Lung (tissue), 12 donors: Measurements from ENCODE around the gene PITX3. TPM values are rescaled to one million over a fixed set of nuclear protein-coding genes. Genes with fewer than 3 reads are reported as not detected.
"Not testable (repeated sequence)": the region's sequence is repeated elsewhere in the genome, so short reads cannot be mapped to it uniquely, and the experiment has no call there.

Experiments used
- ATAC-seq: fragments of 200-7000 bp; cut with Tn5 transposase; one replicate; pipeline ENCODE4 v1.9.1; 2020; ENCODE audit warnings: moderate number of reproducible peaks; ENCODE audit not compliant: insufficient read depth, low FRiP score
- DNase-seq, 3 donors: peaks; one replicate each; pipeline ENCODE4 v3.0.0-alpha.2; 2013 to 2017
- H3K27ac ChIP-seq, 2 donors: one replicate each; pipeline ENCODE4 v1.5.1; 2013; ENCODE audit warnings: mild to moderate bottlenecking in 2 of 2, moderate library complexity in 2 of 2, control low read depth in 1 of 2, inconsistent platforms in 1 of 2, low read depth in 1 of 2, low read length in 1 of 2
- H3K27me3 ChIP-seq, 3 donors: one replicate each; pipeline ENCODE4 v1.5.1; 2013; ENCODE audit warnings: low read length in 2 of 3; ENCODE audit not compliant: control insufficient read depth in 3 of 3, insufficient read depth in 3 of 3
- H3K36me3 ChIP-seq, 4 donors: one replicate each; pipeline ENCODE4 v1.5.1; 2013; ENCODE audit warnings: low read length in 4 of 4, mild to moderate bottlenecking in 1 of 4, moderate library complexity in 1 of 4; ENCODE audit not compliant: control insufficient read depth in 4 of 4, insufficient read depth in 4 of 4
- H3K4me1 ChIP-seq, 5 donors: one replicate each; pipeline ENCODE4 v1.5.1; 2013; ENCODE audit warnings: low read length in 5 of 5, mild to moderate bottlenecking in 2 of 5, moderate library complexity in 1 of 5; ENCODE audit not compliant: control insufficient read depth in 5 of 5, insufficient read depth in 5 of 5
- H3K4me3 ChIP-seq: one replicate; pipeline ENCODE4 v1.5.1; 2013; ENCODE audit warnings: mild to moderate bottlenecking, control low read depth, moderate library complexity
- H3K9ac ChIP-seq, 2 donors: one replicate each; pipeline ENCODE4 v1.5.1; 2013; ENCODE audit warnings: low read length in 2 of 2, control low read depth in 1 of 2; ENCODE audit not compliant: insufficient read depth in 1 of 2
- H3K9me3 ChIP-seq, 4 donors: one replicate each; pipeline ENCODE4 v1.5.1; 2013; ENCODE audit warnings: low read length in 3 of 4, mild to moderate bottlenecking in 1 of 4, moderate library complexity in 1 of 4; ENCODE audit not compliant: control insufficient read depth in 4 of 4, insufficient read depth in 3 of 4
- WGBS, 2 donors: extraction: QIAGEN DNeasy Blood & Tissue Kit; methylation state at CpG; one replicate each; pipeline ENCODE4 v1.1.7; 2013; 5-methylcytosine and 5-hydroxymethylcytosine counted together
- polyA plus RNA-seq, 2 donors: library from polyadenylated mRNA; stranded (reverse); fragments of 200-250 nt; gene quantifications; one replicate each; pipeline ENCODE4 v1.2.1, GENCODE V29; 2013
- total RNA-seq, 2 donors: library from RNA; depleted of rRNA in 1 of 2; stranded (reverse); fragments of >200 nt in 1 of 2; gene quantifications; one replicate each; pipeline ENCODE4 v1.2.1, GENCODE V29; 2014 to 2021
- TF ChIP-seq, protein P1 (sequence below): IDR thresholded peaks from 2 replicates; pipeline ENCODE4 v1.5.1; 2012; ENCODE audit warnings: mild to moderate bottlenecking; ENCODE audit errors: control extremely low read depth, extremely low read depth
- donor health status: control.
- donor health status: control.
- donor health status: Bipolar disorder and iron deficiency.
- donor health status: healthy.
- donor health status: DM: yes; HTN: yes; CAD: no.

The PITX3 gene
- total and polyA plus RNA-seq, 4 donors: 0.03 TPM; not detected in 3

DNA sequence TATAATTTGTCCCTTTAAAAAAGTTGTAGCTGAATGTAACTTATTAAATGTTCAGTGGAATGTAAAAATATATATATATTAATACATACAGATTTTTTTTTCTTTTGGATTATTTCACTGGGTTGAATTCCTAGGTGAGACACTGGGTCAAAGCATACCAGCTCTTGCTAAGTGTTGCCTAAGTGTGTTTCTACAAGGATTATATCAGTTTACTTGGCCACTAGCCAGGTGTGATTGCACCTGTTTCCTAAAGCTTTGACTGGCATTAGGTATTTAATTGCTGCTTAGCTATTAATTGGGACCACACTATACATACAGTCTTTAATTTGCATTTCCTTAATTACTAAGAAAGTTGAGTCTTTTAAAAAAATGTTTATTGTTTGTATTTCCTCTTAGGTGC lies 20.7 kb downstream of the PITX3 start:
- H3K9me3 ChIP-seq: no peaks in the 10 kb centered on the region
- ATAC-seq: no peak
- H3K4me1 ChIP-seq: peaks cover 0 to 6% (median 0%) of the 10 kb centered on the region in 5 donors
- no peak for DNase-seq
- no peak overlapping the region for H3K4me3 ChIP-seq
- TF ChIP-seq, protein P1, sequence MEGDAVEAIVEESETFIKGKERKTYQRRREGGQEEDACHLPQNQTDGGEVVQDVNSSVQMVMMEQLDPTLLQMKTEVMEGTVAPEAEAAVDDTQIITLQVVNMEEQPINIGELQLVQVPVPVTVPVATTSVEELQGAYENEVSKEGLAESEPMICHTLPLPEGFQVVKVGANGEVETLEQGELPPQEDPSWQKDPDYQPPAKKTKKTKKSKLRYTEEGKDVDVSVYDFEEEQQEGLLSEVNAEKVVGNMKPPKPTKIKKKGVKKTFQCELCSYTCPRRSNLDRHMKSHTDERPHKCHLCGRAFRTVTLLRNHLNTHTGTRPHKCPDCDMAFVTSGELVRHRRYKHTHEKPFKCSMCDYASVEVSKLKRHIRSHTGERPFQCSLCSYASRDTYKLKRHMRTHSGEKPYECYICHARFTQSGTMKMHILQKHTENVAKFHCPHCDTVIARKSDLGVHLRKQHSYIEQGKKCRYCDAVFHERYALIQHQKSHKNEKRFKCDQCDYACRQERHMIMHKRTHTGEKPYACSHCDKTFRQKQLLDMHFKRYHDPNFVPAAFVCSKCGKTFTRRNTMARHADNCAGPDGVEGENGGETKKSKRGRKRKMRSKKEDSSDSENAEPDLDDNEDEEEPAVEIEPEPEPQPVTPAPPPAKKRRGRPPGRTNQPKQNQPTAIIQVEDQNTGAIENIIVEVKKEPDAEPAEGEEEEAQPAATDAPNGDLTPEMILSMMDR: no peak
- H3K27ac ChIP-seq: no peak overlapping the region
- H3K36me3 ChIP-seq: no peaks in the 10 kb centered on the region
- H3K27me3 ChIP-seq: no peaks in the 10 kb centered on the region
- no peak overlapping the region for H3K9ac ChIP-seq

DNA sequence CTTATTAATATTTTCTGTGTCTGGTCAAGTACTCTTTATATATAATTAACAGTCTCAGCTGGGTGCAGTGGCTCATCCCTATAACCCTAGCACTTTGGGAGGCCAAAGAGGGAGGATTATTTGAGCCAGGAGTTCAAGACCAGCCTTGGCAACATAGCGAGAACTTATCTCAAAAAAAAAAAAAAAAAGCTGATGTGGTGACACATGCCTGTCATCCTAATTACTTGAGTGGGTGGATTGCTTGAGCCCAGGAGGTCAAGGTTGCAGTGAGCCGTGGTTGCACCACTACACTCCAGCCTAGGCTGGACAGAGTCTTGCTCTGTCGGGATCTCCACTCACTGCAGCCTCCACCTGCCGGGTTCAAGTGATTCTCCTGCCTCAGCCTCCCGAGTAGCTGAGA lies 21.9 kb downstream of the PITX3 start:
- H3K4me1 ChIP-seq: no peaks in the 10 kb centered on the region
- no peak overlapping the region for H3K4me3 ChIP-seq
- H3K27ac ChIP-seq: no peak overlapping the region
- 89% methylated on average over 5 of the region's 5 CpGs for WGBS, 2 donors
- no peak overlapping the region for H3K9ac ChIP-seq
- DNase-seq: no peak
- H3K36me3 ChIP-seq: no peaks in the 10 kb centered on the region
- no peaks in the 10 kb centered on the region for H3K27me3 ChIP-seq
- ATAC-seq: no peak
- TF ChIP-seq, protein P1: no peak
- no peaks in the 10 kb centered on the region for H3K9me3 ChIP-seq

DNA sequence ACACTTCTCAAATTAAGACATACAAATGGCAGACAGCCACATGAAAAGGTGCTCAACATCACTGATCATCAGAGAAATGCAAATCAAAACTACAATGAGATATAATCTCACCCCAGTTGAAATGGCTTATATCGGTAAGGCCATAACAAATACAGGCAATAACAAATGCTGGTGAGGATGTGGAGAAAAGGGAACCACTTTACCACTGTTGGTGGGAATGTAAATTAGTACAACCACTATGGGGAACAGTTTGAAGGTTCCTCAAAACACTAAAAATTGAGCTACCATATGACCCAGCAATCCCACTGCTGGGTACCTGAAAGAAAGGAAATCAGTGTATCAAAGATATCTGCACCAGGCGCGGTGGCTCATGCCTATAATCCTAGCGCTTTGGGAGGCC lies 27.7 kb downstream of the PITX3 start:
- not testable (repeated sequence) for H3K36me3 ChIP-seq, DNase-seq, H3K9ac ChIP-seq, H3K27ac ChIP-seq, H3K9me3 ChIP-seq, H3K4me1 ChIP-seq, H3K4me3 ChIP-seq, H3K27me3 ChIP-seq, ATAC-seq
- WGBS, 2 donors: 39 to 71% methylated on average over 4 of the region's 4 CpGs

DNA sequence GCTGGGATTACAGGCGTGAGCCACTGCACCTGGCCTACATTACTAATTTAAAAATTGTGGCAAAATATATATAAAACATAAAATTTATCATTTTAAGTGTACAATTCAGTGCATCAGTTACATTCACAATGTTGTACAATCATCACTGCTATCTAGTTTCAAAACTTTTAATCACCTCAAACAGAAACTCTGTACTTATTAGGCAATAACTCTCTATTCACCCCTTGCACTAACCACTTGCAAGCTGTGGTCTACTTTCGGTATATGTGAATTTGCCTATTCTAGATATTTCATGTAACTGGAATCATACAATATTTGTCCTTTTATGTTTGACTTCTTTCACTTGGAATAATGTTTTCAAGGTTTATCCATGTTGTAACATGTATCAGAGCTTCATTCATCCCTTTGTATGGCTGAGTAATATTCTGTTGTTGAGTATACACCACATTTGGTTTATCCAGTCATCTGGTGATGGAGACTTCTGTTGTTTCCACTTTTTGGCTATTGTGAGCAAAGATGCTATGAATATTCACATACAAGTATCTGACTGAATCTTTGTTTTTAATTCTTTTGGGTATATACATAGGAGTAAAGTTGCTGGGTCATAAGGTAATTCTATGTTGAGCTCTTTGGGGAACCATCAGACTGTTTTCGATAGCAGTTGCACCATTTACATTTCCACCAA lies 29.6 kb downstream of the PITX3 start:
- Histone ChIP-seq H3K4me3 (no peak overlapping the region), H3K36me3 (no peaks in the 10 kb centered on the region), H3K4me1 (peaks cover 0 to 13% (median 7%) of the 10 kb centered on the region in 5 donors), H3K9ac (no peak overlapping the region), H3K9me3 (no peaks in the 10 kb centered on the region), H3K27me3 (no peaks in the 10 kb centered on the region), H3K27ac (no peak overlapping the region)
- WGBS, 2 donors: 69 to 82% methylated on average over 3 of the region's 3 CpGs
- ATAC-seq (no peak), DNase-seq (no peak)
- TF ChIP-seq, protein P1: no peak
